GM13977 (cell line): Measurements from ENCODE around the gene FNDC11.

Source experiments
- DNase-seq: peaks from one replicate; pipeline ENCODE4 v3.0.0; 2012; ENCODE audit warnings: low spot score
- in situ Hi-C: fragments of 300-500 bp; cut with MboI; formaldehyde crosslinking; loops from one replicate; pipeline ENCODE4 v1.12.0; 2022; ENCODE audit warnings: low sequenced_read_pairs, low pct_unique_long_range_greater_than_20kb, mixed read lengths, inconsistent platforms; ENCODE audit not compliant: unreplicated experiment
- TF ChIP-seq, protein P1 (sequence below): IDR thresholded peaks from 2 replicates; pipeline ENCODE4 v1.5.1; 2012; ENCODE audit warnings: mild to moderate bottlenecking, control low read depth; ENCODE audit not compliant: insufficient read depth; ENCODE audit errors: extremely low read depth, missing control alignments

FNDC11 gene

DNA sequence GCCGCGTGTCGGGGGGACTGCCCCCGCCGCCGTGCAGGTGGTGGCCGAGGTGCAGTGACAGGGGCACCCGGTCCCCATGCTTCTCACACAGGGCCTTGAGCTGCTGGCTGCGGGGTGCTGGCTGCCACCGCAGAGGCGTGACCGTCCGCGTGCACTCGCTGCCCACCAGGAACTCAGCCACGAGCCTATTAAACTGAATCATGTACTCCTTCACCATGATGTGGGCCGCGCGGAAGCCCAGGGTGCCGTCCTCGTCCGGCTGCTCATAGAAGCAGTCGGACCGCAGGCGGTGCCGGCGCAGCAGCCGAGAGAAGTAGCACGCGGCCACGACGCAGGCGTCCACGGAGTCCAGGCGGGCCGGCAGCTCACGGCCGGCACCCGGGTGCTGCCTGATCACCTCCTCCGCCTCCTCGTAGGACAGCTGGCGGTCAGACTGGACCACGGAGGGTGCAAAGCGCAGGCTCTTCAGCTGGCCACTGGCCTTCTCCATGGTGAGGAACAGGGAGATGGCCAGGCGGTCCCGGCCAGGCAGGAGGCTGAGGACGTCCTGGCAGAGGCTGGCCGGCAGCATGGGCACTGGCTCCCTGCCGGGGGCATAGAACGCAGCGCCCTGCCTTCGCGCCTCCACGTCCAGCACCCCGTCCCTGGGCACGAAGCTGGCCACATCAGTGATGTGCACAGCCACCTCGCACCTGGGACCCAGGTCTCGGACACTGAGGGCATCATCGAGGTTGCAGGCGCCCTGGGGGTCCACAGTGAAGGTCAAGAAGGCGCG is 10.3 kb downstream of the FNDC11 start:
- TF ChIP-seq, protein P1, sequence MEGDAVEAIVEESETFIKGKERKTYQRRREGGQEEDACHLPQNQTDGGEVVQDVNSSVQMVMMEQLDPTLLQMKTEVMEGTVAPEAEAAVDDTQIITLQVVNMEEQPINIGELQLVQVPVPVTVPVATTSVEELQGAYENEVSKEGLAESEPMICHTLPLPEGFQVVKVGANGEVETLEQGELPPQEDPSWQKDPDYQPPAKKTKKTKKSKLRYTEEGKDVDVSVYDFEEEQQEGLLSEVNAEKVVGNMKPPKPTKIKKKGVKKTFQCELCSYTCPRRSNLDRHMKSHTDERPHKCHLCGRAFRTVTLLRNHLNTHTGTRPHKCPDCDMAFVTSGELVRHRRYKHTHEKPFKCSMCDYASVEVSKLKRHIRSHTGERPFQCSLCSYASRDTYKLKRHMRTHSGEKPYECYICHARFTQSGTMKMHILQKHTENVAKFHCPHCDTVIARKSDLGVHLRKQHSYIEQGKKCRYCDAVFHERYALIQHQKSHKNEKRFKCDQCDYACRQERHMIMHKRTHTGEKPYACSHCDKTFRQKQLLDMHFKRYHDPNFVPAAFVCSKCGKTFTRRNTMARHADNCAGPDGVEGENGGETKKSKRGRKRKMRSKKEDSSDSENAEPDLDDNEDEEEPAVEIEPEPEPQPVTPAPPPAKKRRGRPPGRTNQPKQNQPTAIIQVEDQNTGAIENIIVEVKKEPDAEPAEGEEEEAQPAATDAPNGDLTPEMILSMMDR: no peak
- in situ Hi-C loops: no loop called here
- no peak for DNase-seq

DNA sequence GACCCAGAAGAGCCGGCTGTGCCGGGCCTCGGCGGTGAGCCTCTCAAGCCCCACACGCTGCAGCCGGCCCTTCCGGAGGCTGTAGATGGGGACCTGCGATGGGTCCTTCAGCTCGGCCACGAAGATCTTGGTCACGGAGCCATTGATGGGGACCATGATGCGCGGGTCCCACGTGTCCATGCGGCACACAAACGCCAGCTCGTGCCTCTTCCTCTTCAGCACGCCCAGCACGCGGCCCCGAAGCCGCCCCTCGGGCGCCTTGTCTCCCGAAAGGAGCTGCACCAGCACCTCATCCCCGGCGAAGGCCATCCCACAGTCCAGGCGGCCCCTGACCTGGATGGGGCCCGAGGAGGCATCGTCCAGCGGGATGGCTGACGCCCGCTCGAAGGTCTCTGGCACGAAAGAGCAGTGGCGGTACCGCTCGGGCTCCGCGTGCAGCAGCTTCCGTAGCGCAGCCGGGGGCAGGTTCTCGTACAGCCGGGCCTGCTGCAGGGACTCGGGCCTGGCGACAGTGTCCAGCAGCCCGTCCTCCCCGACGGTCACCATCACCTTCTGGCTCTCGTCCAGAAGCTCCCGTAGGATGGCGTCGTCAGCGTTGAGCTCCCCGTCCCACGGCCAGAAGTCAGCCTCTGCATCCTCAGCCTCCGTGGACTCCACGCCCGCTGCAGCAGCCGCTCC is 11.2 kb downstream of the FNDC11 start:
- DNase-seq: no peak
- in situ Hi-C loops: no loop called here

DNA sequence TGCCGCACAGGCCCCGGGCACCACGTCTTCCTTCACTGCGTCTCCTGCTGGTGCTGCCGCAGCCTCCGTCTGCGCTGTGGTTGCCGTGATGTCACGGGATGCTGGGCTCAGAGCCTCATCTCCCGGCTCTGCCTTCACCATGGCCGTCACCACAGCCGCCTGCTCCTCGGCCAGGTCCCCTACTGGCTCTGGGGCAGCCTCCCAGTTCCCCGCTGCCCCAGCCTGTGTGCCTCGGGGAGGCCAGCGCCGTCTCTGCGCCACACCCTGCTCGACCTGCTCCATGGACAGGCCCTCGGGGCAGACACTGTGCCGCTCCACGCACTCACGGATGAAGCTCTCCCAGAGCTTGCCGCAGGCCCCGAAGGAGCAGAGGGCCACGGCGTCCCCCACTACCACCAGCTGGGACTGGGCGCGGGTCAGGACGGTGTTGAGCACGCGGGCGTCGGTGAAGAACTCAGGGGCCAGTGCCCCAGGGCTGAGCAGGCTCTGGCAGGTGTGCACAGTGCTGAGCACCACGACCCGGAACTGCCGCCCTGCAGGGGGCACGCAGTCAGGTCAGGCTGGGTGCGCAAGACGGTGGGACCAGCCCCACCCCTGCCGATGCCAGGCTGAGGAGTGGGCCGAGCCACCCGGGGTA is 11.9 kb downstream of the FNDC11 start:
- TF ChIP-seq, protein P1: no peak

More for the DNA sequence above, 11.2 kb downstream of the FNDC11 start:
- TF ChIP-seq, protein P1: no peak

DNA sequence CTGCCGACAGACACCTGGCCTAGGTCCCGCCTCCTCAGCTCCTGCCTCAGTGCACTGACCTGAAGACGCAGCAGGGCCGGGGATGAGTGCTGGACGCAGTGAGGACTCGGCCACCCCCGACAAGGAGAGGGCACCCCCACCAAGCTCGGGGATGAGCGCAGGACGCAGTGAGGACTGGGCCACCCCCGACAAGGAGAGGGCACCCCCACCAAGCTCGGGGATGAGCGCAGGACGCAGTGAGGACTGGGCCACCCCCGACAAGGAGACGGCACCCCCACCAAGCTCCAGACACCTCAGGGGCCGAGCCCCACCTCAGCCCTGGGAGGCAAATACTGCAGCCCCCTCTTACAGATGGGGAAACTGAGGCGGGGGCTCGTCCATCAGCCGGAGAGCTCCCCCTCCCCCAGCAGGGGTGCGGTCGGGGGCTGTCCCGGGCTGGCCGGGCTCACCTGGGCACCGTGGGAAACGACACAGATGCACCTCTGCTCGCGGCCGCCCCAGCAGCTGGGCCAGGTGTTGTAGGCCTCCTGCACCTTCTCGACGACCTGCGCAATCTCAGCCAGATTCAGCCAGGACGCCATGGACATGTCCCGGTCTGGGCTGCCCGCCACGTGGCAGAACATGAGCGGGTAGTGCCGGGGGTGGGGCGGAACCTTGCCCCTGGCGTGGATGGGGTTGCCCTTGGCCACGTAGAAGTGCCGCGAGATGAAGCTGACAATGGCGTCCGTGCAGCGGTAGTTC is 12.6 kb downstream of the FNDC11 start:
- in situ Hi-C loops: no loop called here
- no peak for DNase-seq
- TF ChIP-seq, protein P1: no peak

More for the DNA sequence above, 11.9 kb downstream of the FNDC11 start:
- in situ Hi-C loops: no loop called here
- DNase-seq: no peak

DNA sequence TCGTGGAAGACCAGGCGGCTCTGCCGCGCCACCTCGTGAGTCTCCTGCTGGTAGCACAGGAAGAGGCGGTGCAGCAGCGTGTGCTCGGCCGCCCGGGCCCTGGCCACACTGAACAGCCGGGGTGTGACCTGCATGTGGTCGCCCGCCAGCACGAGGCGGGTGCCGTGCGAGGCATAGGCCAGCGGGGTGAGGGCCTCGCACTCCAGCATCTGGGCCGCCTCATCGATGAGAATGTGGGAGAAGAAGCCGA is 13.1 kb downstream of the FNDC11 start:
- in situ Hi-C loops: no loop called here
- DNase-seq: no peak
- TF ChIP-seq, protein P1: no peak

DNA sequence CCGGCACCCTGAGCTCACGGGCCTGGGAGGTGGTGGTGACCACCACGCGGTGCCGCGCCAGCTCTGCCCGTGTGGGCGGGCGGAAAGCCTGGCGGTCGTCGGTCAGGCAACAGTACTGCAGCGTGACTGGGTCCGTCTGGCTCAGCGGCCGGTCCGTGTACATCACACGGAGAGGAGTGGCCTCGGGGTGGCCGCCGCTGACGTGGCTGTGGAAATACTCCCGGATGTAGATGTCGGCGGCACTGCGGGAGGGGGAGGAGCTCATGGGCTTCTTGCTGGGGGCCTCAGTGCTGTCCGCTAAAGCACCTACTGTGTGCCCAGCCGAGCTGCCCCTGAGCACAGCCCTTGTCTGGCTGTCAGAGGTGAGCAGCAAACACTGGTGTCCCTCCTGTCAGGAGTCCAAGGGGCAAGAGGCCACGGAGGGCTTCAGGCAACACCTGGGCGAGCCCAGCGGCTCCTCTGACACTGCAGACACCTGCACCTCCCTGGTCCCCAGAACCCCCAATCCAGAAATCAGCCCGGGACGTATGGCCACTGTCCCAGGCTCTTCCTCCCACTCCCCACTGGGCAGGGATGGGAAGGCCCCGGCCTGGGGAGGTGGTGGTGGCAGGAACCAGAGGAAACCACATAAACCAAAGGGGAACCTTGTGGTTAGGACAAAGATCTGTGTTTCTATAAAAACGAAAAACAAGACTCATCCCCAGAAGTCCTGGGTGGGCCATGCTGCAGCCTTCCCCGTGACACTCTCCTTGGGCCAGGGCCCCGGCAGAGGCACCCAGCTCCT is 13.6 kb downstream of the FNDC11 start:
- in situ Hi-C loops: no loop called here
- DNase-seq: peak; percentile 79
- TF ChIP-seq, protein P1: no peak
